GM19455 (cell line): ENCODE data around the gene MBP.
A peak's percentile ranks its signal among the peaks of the same experiment; 100 is the strongest.

Source experiments
- ATAC-seq: cut with Tn5 transposase; IDR thresholded peaks from one replicate; pipeline ENCODE4 v1.9.1; 2021; ENCODE audit not compliant: unreplicated experiment

Gene MBP

DNA sequence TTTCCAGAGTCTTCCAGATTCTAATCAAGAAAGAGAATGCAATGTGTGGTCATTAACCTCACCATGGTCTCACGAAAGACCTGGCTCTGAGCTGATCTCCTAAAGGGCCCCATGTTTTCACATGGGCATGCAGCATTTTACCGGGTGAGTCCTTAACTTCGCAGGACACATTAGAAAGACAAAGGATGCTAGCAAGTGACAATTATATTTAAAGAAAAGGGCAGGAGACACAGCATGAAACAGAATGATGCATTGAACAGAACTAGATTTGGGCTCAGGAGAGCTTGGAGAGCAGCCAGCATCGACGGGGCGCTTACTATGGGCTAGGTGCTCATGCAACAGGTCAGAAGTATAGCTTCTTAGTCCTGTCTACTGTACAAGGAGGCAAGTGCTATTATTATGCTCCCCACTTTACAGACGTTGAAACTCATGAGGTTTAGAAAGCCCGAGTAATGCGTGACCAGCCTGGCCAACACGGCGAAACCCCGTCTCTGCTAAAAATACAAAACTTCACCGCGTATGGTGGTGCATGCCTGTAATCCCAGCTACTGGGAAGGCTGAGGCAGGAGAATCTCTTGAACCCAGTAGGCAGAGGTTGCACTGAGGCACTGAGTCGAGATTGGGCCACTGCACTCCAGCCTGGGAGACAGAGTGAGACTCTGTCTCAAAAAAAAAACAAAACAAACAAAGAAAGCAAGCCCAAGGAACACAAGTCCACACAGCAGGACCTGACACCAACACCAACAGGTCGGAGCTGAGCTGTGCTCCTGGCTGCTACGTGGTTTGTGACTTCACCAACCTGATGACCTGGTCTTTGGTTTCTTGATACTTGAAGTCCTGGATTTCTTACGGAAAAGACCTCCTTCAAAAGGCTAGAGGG lies 16.1 kb downstream of the MBP start:
- ATAC-seq, result no peak

DNA sequence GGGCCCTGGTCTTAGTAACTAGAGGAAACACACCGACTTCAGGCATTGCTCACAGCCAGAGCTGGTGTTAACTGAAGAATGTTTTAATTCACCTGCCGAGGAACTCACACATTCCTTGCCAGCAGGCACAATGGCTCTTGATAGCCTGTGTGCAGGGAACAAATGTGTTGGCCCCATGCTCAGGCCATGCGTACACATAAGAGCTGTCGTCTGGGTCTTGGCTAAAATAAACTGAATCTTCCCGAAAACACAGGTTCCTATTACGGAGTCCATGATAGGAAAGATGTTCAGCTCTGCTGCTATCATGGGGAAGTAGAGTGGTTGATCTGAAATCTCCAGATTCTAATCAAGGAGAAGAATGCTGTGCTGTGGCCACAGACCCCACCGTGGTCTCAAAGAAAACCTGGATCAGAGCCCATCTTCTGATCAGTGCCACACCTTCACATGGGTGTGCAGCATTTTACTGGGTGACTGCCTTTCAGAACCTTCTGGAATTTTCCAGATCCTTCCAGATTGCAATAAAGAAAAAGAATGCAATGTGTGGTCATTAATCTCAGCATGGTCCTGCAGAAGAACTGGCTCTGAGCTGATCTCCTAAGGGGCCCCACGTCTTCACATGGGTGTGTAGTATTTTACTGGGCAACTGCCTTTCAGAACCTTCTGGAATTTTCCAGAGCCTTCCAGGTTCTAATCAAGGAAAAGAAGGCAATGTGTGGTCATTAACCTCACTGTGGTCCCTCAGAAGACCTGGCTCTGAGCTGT lies 17.2 kb downstream of the MBP start:
- ATAC-seq, result no peak

DNA sequence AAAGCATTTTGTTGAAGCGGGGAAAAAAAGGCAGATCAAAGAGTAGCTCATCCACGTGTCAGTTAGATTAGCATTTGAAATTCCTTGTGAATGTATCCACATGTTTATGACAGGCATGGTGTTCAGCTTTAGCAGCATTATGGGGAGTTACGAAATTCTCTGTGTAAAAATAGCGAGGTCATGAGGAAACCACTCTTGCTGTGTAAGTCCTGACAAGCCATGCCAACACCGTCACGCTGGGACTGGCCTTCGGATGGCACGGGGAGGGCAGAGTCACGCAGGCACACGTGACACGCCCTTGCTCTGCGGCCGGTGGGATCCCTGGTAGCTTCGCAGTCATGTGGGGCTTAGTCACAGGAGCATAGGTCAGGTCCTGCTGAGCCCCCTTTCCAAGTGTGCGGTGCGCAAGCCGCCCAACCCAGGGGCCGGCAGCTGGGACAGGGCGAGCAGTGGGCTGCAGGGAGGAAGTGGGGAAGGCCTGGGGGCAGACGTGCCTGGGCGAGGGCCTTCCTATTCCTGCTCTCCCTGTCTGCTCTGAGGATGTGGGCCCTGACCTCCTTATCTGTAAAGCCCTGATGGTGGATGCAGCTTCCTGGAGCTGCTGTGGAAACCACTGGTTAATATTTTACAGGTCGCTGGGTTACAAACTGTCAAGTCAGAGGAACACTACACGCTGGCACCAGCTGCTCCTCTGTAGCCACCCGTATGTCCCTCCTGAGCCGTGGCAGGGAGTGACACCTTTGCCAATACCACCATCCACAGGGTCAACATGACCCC lies 18.0 kb downstream of the MBP start:
- no peak for ATAC-seq

DNA sequence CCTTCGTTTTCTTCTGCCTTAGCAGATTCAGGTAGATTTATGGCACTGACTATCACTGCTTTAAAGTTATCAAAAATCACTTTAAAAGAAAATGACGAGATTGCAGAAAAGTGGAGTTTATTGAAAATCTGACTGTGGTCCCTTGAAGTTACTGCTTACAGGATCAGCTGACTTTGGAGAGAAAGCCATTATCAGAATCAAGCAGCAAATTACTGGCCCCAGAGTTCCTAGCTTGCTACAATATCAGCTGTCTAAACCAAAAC lies 18.5 kb downstream of the MBP start:
- ATAC-seq, result no peak

DNA sequence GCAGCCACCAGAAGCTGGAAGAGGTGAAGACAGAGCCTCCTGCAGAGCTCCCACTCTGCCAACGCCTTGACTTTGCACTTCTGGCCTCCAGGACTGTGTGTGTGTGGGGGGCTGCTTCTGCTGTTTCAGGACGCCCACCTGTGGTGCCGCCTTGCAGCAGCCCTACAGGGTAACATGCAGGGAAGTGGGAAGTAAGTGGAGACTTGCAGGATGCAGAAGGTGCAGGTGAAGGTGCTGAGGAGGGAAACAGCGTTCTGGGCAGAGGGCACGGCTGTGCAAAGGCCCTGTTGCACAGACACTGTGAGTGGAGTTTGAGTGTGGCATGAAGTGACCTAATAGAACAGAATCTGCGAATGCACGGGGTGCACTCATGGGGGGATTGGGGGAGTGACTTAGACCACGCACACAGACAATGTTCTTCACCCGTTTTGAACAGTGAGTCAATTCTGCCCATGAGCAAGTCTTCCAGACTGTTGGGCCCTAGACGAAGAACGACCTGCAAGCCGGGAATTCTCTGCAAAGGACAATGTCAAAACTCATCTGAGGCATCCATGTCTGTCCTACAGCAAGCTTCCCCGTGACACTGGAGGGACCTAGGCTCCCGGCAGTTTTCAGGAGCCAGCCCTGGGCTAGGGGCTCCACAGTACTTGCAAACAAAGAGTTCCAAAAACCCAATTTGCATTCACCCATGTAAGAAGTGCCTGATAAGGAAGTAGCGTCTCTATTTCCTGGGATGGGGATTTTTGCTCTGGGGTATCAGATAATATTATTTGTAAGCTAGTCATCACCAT lies 19.0 kb downstream of the MBP start:
- ATAC-seq, result no peak

DNA sequence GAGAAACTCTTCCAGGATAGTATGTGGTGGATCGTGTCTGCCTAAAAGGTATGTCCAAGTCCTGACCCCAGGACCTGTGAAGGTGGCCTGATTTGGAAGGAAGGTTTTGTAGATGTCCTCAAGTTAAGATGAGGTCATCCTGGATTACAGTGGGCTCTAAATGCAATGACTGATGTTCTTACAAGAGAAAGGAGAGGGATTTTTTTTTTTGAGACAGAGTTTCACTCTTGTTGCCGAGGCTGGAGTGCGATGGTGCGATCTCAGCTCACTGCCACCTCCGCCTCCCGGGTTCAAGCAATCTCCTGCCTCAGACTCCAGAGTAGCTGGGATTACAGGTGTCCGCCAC lies 19.9 kb downstream of the MBP start:
- ATAC-seq, result no peak

DNA sequence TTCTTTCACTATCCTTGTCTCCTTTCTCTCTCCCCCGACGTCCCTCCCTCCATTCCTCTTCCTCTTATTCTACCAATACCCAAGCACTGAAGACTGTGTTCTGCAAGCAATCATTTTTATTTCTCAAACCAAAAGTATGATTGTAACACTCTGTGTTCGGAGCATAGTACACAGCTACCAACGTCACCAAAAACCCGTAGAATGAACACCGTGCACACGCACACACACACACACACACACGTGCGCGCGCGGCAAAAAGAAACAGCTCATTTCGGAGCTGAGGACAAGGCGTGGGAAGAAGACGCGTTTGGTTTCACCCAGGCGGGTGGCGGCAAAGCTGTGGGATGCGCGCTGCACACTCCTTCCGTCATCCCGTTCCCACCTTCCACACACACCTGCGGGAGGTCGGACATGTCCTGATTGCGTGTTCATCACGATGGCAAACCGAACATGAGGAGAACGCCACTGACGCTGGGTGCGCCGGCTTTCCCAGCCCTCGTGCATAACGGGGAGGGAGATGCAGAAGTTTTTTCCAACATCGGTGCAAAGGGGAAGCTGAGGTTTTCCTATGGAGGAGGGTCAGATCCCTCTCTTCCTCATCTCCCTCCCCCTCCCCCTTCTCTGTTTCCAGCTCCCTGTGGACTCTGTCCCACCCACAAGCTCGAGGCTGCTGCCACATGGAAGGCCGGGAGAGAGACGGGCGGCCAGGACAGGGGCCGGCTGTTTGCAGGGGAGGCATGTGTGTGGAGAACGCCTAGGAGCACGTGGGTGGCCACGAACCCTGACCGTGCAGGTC lies 20.4 kb downstream of the MBP start:
- no peak for ATAC-seq

DNA sequence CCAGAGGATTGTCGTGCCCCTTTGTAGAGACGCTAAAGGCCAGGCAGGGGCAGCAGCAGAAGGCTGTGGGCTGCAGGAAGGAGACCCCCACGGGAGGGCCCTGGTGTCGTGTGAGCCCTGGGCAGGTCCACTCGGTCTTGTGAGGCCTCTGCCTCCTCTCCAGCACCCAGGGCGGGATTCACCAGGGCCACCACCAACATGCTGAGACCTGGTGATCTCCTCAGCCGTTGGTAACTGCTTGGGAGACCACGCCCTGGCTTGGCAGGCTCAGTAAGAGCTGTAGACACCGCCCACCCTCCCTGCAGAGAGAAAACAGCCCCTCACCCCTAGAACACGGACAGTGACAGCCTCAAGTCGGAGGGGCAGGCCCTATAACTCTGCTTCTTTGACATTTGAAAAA lies 21.1 kb downstream of the MBP start:
- ATAC-seq, result no peak

DNA sequence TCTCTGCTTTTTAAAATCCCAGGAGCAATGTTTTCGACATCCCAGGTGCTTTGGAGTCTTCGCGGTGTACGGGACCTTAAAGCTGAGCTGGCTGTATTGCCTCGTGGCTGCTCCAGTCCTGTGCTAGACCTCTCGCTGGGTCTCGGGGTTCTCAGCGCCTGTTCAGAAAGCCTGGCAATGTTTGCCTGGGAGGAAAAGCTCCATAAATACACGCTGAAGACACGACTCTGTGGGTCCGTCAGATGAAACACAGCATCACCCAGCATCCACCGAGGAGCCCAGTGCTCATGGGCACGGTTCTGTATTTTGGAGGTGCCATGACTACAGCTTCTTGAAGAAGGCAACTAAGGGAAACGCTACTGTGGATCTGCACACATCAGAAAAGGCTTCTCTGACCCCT lies 21.6 kb downstream of the MBP start:
- no peak for ATAC-seq

DNA sequence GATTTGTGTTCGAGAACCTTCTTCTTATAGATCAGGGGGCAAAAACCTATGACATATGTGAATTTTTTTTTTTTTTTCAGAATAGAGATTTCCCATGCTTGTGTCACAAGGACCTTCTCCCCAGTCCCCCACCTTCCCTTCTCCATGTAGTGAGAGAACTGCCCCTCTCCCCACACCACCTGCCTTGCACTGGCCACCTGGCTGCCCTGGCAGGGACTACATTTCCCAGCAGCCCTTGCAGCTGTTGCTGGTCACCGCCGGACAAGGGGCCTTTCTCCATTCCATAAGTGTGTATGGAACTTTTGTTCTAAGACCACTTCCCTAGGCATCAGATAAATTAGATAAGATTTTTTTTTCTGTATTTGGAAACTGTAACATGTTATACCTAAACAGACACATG lies 22.2 kb downstream of the MBP start:
- ATAC-seq, result no peak

DNA sequence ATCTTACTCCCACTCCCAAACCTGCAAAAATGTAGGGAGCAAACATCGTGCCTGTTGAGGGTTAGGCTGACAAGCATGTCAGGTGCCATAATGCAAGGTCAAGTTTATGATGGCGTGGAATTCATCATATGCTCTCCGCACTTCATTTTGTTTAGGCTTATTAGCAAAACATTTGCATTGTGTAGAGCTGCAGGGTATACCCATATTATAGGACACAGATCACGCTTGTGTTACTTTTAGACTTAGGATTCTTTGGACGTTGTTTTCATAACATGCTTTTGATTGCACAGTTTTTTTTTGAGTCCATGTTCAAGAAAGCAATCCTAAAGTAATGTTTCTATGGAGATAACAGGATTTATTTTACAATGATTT lies 22.9 kb downstream of the MBP start:
- no peak for ATAC-seq

DNA sequence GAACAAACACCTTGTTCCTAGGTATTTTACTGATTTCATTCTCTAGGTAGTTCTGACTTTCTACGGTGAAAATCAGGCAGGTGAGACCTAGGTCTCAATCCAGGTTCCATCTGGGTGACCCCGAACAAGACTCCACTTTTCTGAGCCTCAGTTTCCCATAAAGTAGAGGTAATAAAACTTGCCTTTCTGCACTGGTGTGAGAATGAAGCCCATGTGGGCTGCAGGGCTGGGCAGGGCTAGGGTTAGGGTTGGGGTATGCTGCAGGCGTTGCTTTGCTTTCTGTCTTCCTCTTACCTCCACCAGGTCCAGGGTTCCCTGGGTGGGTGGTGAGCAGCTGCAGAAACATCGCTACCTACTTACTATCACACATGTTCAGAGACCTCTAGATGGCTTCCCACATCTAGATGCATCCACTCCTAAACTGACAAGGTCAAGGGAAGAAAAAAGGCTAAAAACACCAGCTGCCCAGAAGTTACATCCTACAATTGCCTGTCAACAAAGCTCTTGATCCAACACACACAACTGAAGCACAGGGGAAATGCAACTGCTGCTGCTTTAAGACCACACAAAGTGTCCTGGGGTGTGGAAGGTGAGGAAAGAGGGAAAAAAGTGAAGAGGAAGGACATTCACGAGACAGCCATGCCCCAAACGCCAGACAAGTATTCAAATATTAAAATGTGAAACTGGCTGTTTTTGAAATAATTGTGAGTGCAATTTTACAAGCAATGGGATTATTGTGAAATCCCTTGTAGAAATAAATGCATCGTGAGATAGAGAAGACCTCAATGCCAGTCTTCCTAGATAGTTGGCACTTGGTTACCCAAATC lies 23.5 kb downstream of the MBP start:
- no peak for ATAC-seq

DNA sequence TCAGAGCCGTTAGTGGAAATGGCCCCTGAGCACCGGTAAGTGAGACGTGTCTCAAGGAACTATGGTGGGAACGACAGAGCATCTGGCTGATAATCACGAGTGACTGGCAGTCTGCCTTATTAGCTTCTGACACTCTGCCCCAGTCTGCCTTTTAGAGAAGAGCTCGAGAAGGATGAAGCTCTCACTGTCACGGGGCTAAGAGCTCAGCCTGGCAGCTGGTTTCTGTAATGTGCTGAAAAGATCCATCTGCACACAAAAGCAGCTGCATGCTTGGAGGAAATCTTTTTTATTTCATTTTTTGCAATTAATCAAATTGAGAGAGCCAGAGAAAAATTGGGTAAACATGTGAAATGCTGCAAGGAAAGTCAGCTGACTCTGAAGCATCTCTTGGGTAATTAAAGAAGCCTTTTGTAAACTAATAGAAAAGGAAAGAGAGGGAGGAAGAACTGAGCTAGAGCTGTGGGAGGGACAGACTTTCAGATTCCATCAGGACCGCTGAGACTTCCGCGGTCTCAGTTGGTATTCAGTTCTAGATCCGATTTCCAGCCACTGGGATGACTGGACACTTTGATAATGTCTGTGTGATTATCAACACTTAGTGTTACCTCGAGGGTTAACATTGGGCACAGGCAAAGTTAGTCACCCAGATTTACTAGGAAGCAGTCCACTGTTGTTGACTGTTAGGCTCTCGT lies 24.4 kb downstream of the MBP start:
- peak; percentile 64 for ATAC-seq

DNA sequence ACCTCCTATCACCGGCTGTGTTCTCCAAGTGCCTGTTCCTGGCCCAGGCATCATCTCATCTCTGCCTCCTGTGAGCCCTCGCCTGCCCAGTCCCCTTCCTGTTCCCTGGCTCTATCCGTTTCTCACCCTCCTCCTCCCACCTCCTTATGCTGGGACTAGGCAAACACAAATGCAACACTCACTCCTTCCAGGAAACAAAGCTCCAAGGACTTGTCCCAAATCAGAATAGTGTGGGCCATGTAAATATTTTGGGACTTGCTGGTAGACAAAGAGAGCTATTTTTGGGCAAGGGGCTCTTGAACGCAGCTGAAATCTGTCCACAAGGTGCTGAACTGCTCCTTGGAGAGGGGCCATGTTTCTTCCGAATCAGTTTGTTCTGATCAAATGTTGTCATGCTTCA lies 25.3 kb downstream of the MBP start:
- ATAC-seq, result no peak

DNA sequence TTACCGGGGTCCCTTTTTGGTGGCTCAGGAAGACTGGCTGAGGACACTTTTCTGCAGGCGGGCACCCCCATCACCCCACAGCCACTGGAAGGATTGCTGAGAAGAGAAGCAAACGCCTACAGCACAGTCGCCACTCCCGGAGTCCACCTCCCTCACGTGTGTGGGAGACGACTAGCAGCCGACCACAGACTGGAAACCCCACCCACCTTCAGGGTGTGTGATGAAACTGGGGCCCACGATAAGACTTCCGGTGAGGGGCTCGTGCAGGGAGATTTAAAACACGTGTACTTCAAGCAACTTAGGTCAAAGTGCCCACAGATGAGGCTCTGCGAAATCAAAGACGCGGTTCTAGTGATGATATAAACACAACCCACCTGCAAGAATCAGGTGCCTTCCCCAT lies 26.3 kb downstream of the MBP start:
- ATAC-seq, result no peak

DNA sequence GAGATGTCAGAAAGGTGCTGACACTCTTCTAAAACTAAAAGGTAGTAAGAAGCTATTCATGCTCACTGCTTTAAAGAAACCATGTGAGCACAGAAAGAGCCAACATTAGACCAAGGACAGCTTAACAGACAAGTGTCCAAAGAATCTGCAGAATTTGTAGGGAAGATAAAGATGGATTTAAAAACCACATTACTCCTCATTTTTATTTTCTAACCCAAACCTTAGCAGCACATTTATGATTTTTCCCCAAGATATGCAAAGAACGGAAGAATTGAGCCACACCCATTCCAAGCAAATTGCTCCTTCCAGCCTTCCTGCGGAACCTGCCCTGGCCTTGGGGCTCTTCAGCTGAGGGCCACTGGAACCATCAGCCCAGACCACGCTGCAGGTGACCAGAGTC lies 26.9 kb downstream of the MBP start:
- no peak for ATAC-seq

DNA sequence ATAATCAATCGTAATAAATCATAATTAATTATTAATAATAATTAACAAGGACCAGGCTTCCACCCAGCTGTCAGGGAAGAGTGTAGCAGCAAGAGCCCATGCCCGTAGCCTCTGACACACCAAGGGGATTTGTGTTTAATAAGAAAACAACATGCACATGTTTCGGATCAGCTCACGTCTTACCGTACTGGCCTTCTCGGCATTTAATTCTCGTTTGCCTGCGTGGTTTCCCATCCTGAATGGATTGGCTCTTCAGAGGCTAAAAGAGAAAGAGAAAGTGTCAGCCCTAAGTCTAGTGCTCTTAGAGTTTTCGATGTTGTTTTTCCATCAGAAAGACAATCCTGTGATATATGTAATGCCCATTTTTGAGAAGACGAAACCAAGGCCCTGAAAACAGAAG lies 27.6 kb downstream of the MBP start:
- ATAC-seq, result no peak

DNA sequence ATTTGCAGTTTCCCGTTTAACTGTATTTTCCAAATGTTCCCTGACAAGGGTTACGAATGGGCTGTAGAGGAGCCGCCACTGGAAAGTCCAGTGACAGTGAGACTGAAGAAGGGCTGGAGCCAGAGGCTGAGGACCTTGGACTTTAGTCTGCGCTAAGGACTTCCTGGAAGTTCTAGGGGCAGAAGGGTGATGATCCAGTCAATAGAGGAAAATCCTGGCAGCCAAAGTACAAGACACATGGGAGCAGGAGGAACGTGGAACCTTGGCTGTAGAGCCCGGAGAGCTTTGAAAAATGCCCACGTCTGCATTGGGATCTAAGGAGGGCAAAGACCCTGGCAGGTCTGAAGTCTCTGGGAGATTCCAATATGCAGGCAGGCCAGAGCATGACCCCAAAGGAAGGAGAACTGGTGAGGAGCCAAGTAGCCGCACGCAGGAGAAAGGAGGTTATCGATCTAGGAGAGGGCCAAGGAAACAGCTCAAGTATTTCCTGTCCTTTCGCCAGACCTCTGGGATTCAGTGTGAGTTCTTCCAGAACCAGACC lies 28.5 kb downstream of the MBP start:
- no peak for ATAC-seq
